Effector memory CD8-positive, alpha-beta T cell (primary cell): ENCODE data around the gene ACTR1B.
A peak's percentile ranks its signal among the peaks of the same experiment; 100 is the strongest.
"Not testable (repeated sequence)": the region's sequence is repeated elsewhere in the genome, so short reads cannot be mapped to it uniquely, and the experiment has no call there.

Experiments
- ATAC-seq: fragments of 150-1000 bp; cut with Tn5 transposase; replicated peaks from 2 replicates; pipeline ENCODE4 v1.10.0; 2021; ENCODE audit warnings: mild to moderate bottlenecking, moderate library complexity
- DNase-seq, 3 experiments: peaks; one replicate each; pipeline ENCODE4 v3.0.0; 2021
- H3K27ac Mint-ChIP-seq, 2 donors: one replicate each; pipeline ENCODE4 v1.8.0; 2022; ENCODE audit warnings: mild to moderate bottlenecking in 2 of 2, mixed read lengths in 2 of 2, moderate library complexity in 2 of 2
- H3K27me3 Mint-ChIP-seq, 2 donors: one replicate each; pipeline ENCODE4 v1.8.0; 2022; ENCODE audit warnings: mixed read lengths in 2 of 2
- H3K36me3 Mint-ChIP-seq: one replicate; pipeline ENCODE4 v1.8.0; 2022; ENCODE audit warnings: mild to moderate bottlenecking, moderate library complexity, mixed read lengths; ENCODE audit not compliant: insufficient read depth
- H3K4me1 Mint-ChIP-seq, 2 donors: one replicate each; pipeline ENCODE4 v1.8.0; 2022; ENCODE audit warnings: low read depth in 2 of 2, mixed read lengths in 2 of 2
- H3K4me3 Mint-ChIP-seq, 2 donors: one replicate each; pipeline ENCODE4 v1.8.0; 2022; ENCODE audit warnings: mild to moderate bottlenecking in 2 of 2, mixed read lengths in 2 of 2, moderate library complexity in 2 of 2
- H3K9me3 Mint-ChIP-seq, 2 donors: one replicate each; pipeline ENCODE4 v1.8.0; 2022; ENCODE audit warnings: mixed read lengths in 2 of 2

ACTR1B gene

GRCh38 chr2:97675430-97676113, 11.7 kb upstream of the ACTR1B start:
- no peaks in the 10 kb centered on the region for H3K4me1 Mint-ChIP-seq
- H3K9me3 Mint-ChIP-seq: no peaks in the 10 kb centered on the region
- H3K4me3 Mint-ChIP-seq: no peak overlapping the region
- DNase-seq: no peak
- no peak overlapping the region for H3K27ac Mint-ChIP-seq
- H3K27me3 Mint-ChIP-seq: peaks cover 0 to 9% of the 10 kb centered on the region in 2 donors
- no peaks in the 10 kb centered on the region for H3K36me3 Mint-ChIP-seq
- ATAC-seq: no peak

DNA sequence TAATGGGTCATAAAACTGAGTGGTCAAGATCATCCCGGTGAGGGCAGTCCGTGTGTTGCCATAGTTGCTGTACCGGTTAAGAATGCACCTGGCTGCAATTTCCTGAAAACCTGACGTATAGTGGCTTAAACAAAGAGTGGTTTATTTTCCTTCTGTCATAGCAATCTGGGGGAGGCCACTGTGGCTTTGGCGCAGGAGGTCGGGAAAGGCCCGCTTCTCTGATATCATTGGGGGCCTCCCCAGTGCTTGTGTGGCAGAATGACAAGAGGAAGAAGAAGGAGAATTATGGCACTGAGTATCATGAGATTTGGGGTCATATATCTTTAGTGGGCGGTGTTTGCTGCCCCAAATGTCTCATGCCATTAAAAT, 10.1 kb upstream of the ACTR1B start:
- Mint-ChIP-seq H3K36me3 (no peaks in the 10 kb centered on the region), H3K27ac (no peak overlapping the region), H3K27me3 (peaks cover 0 to 9% of the 10 kb centered on the region in 2 donors), H3K9me3 (no peaks in the 10 kb centered on the region), H3K4me3 (no peak overlapping the region), H3K4me1 (no peaks in the 10 kb centered on the region)
- ATAC-seq: no peak
- DNase-seq: no peak

DNA sequence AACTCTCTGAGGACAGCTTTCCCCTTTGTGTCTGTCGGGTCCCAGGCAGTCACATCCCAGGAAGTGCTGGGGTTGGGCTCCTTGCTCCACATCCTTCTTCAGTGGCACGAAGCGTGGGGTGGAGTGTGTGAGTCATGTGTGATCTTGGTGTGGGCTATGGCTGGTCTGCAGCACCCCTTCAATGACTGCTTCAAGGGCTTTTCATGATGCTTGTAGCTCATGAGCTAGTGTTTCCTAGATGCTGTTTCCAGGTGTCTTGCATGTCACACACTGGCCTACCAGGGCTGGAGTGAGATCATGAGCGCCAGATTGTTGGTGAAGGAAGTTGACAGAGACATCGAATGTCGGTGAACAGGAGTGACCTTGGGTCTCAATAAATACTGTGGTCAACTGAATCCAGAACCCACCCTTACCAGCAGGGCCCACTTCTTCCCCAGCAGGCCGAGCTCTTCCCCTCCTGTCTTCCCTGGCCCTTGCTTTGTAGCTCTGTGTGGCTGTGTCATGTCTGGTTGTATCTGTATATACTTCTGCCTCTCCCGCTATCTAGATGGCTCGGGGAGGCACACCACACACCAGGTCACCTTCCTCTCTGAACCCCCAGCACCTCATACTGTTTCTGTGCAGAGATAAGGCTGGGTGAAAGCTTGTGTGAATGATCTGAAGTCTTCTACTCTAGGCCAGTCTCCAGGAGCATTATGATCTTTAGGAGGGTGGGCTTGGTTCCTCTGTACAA, 9.5 kb upstream of the ACTR1B start:
- no peaks in the 10 kb centered on the region for H3K9me3 Mint-ChIP-seq
- no peak for DNase-seq
- H3K36me3 Mint-ChIP-seq: no peaks in the 10 kb centered on the region
- peaks cover 0 to 9% of the 10 kb centered on the region in 2 donors for H3K27me3 Mint-ChIP-seq
- H3K4me3 Mint-ChIP-seq: no peak overlapping the region
- no peaks in the 10 kb centered on the region for H3K4me1 Mint-ChIP-seq
- no peak for ATAC-seq
- no peak overlapping the region for H3K27ac Mint-ChIP-seq

GRCh38 chr2:97672606-97673140, 8.8 kb upstream of the ACTR1B start:
- not testable (repeated sequence) for H3K4me1 Mint-ChIP-seq

DNA sequence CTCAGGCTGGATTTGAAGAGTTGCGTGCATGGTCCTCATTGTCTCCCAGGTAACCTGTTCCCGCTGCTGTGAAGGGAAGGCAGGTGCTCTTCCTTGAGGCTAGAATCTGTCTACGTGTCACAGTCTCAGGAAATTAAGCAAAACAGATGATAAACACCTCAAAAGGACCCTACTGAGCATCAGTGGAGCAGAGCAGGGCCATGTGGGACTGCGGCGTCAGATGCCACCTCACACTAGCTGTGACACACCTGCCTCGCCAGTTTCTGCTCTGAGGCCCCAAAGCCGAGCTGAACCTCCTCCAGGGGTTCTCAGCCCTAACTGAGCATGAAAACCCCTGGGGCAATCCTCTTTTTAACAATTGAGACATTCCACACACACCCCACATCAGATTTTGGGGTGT, 7.7 kb upstream of the ACTR1B start:
- no peak for DNase-seq
- H3K27ac Mint-ChIP-seq: no peak overlapping the region
- H3K4me3 Mint-ChIP-seq: no peak overlapping the region
- no peak for ATAC-seq
- H3K27me3 Mint-ChIP-seq: peaks cover 0 to 9% of the 10 kb centered on the region in 2 donors
- H3K9me3 Mint-ChIP-seq: no peaks in the 10 kb centered on the region
- H3K4me1 Mint-ChIP-seq: no peaks in the 10 kb centered on the region
- H3K36me3 Mint-ChIP-seq: peaks cover 2% of the 10 kb centered on the region

More at GRCh38 chr2:97672606-97673140, 8.8 kb upstream of the ACTR1B start:
- not testable (repeated sequence) for ATAC-seq, H3K27ac Mint-ChIP-seq, H3K4me3 Mint-ChIP-seq, DNase-seq, H3K27me3 Mint-ChIP-seq, H3K9me3 Mint-ChIP-seq, H3K36me3 Mint-ChIP-seq

GRCh38 chr2:97670471-97670870, 6.6 kb upstream of the ACTR1B start:
- H3K4me3 Mint-ChIP-seq: no peak overlapping the region
- H3K36me3 Mint-ChIP-seq: peaks cover 8% of the 10 kb centered on the region
- no peak overlapping the region for H3K27ac Mint-ChIP-seq
- no peaks in the 10 kb centered on the region for H3K9me3 Mint-ChIP-seq
- H3K4me1 Mint-ChIP-seq: no peaks in the 10 kb centered on the region
- ATAC-seq: no peak
- peaks cover 0 to 9% of the 10 kb centered on the region in 2 donors for H3K27me3 Mint-ChIP-seq
- DNase-seq: no peak

DNA sequence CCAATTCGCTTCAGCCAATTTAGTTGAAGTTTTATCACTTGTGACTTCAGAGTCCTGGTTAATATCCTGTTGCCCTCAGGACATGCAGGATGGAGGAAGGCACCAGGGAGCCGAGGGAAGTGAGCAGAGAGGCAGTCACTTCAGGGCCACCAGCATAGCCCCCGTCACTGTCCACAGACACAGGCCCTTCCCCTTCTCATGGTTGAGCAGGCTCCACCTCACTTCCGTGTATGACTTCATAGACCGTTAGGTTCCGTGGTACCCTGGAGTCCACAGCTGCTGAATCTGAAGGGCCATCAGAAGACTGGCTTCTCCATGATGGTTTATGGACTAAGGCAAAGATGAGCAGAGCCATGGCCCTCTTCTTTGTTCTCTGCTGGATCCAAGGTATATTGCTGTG, 5.6 kb upstream of the ACTR1B start, which contains the start of gene C2orf92:
Gene C2orf92 (plus strand): TSS at position 266 of the 400 bp plus-strand sequence. CDS start 76 bp downstream, at position 342.
- no peak for DNase-seq
- H3K9me3 Mint-ChIP-seq: no peaks in the 10 kb centered on the region
- H3K4me3 Mint-ChIP-seq: no peak within 1 kb of the TSS
- ATAC-seq: no peak
- H3K36me3 Mint-ChIP-seq: peaks cover 10% of the 10 kb centered on the region
- H3K27me3 Mint-ChIP-seq: peaks cover 0 to 9% of the 10 kb centered on the region in 2 donors
- no peak within 1 kb of the TSS for H3K27ac Mint-ChIP-seq
- H3K4me1 Mint-ChIP-seq: peaks cover 0 to 4% of the 10 kb centered on the region in 2 donors

DNA sequence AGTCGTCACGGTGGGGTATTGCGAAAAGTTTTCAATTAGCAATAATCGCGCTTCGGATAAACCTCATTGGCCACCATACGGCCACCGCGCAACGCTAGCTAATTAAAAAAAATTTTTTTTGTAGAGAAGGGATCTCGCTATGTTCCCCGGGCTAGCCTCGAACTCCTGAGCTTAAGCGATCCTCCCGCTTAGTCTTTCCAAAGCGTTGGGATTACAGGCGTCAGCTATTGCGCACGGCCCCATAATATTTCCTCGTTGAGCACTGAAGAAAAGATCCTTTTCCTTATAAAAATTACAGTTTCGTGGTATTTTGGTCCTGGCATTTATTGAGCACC, 759 bp upstream of the ACTR1B start:
- Mint-ChIP-seq H3K9me3 (no peaks in the 10 kb centered on the region), H3K4me3 (peak overlapping the region; percentile 85 to 89), H3K4me1 (peaks cover 28 to 29% of the 10 kb centered on the region in 2 donors), H3K36me3 (peaks cover 28% of the 10 kb centered on the region), H3K27ac (peak overlapping the region; percentile 96 to 99), H3K27me3 (no peaks in the 10 kb centered on the region)
- ATAC-seq (no peak), DNase-seq (no peak)

- Mint-ChIP-seq H3K27me3 (no peaks in the 10 kb centered on the region), H3K9me3 (no peaks in the 10 kb centered on the region), H3K36me3 (peaks cover 37% of the 10 kb centered on the region), H3K4me1 (peaks cover 29% of the 10 kb centered on the region in 2 donors), H3K27ac (peak overlapping the region; percentile 97 to 99), H3K4me3 (peak overlapping the region; percentile 93 to 94)
- ATAC-seq (no peak), DNase-seq (no peak)
Observed at GRCh38 chr2:97663626-97663961, 250 bp downstream of the ACTR1B start.

DNA sequence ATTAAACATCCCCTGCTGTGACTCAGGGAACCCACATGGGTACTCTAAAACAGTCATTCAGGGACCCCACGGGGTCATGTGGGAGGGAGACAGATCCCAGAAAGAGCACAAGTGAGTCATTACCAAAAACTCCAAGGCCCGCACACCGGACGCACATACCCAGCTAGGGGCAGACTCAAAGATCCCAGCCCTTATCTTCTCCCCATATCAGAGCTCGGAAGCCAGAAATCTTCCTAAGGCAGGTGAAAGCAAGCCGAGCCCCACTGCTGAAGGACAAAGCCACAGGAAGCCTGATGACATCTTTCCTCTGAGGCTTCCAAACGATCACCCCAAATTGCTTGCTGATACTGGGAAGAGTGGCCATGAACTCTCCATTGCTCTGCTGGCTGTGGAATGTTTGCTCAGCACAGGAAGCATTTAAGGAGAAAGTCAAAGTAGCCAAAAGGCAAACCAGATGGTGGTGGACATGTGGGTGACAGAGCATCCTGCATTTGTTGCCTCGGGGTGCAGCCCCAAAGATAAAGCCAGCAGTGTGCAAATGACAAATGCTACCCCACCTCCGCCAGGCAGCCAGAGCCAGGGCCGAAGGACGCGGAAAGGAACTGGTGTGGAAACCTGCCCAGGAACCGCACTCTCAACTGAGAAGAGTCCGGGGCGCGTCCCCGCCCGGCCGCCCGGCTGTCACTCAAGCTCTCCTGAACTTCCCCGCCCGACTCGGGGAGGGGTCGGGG, 784 bp downstream of the ACTR1B start:
- H3K9me3 Mint-ChIP-seq: no peaks in the 10 kb centered on the region
- no peaks in the 10 kb centered on the region for H3K27me3 Mint-ChIP-seq
- H3K4me1 Mint-ChIP-seq: peaks cover 29% of the 10 kb centered on the region in 2 donors
- peaks cover 43% of the 10 kb centered on the region for H3K36me3 Mint-ChIP-seq
- H3K27ac Mint-ChIP-seq: peak overlapping the region; percentile 97
- peak; percentile 33 for ATAC-seq
- peak; percentile 46 to 49 (median 48) for DNase-seq
- H3K4me3 Mint-ChIP-seq: peak overlapping the region; percentile 93 to 94

GRCh38 chr2:97662386-97662894, 1.4 kb downstream of the ACTR1B start:
- peak in 1 of 3 experiments; percentile 35 for DNase-seq
- Mint-ChIP-seq H3K4me3 (peak overlapping the region; percentile 93 to 94), H3K4me1 (peaks cover 29 to 30% of the 10 kb centered on the region in 2 donors), H3K27ac (peak overlapping the region; percentile 97), H3K36me3 (peaks cover 49% of the 10 kb centered on the region), H3K9me3 (no peaks in the 10 kb centered on the region), H3K27me3 (no peaks in the 10 kb centered on the region)
- ATAC-seq: no peak

GRCh38 chr2:97661927-97662326, 1.9 kb downstream of the ACTR1B start:
- Mint-ChIP-seq H3K4me1 (peaks cover 29 to 31% of the 10 kb centered on the region in 2 donors), H3K27ac (peak overlapping the region; percentile 97), H3K4me3 (peak overlapping the region; percentile 93 to 94), H3K36me3 (peaks cover 50% of the 10 kb centered on the region), H3K27me3 (no peaks in the 10 kb centered on the region), H3K9me3 (no peaks in the 10 kb centered on the region)
- ATAC-seq: no peak
- DNase-seq: no peak

DNA sequence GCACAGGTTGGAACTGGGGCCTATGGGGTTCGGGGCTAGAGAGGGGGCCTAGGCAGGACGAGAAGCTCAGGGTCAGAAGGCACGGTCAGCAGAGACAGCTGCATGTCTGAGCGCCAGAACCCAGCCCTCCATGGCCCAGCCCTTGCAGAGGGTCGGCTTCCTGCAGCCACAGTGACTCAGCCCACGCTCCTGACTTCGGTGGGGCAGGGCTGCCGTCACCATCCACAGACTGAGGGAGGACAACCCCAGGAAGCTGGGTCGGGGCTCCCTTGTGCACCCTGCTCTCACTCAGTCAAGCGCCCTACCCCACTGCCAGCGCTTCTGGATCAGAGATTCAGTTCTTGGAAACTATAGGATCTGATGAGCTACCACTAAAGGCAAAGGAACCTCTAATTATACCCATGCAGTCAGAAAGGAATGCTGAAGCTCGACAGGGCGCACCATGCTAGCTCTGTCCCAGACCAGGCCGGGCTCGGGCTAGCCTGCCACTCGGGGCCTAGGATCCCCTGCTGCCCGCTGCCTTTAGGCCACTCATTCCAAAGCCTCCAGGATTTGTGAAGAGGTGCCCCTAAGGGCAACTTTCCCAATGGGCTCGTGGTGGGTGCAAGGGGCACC, 3.0 kb downstream of the ACTR1B start:
- DNase-seq (no peak), ATAC-seq (no peak)
- H3K36me3 Mint-ChIP-seq: peaks cover 48% of the 10 kb centered on the region
- H3K9me3 Mint-ChIP-seq: no peaks in the 10 kb centered on the region
- H3K27ac Mint-ChIP-seq: peak overlapping the region in 1 of 2 donors; percentile 72
- peaks cover 29 to 31% of the 10 kb centered on the region in 2 donors for H3K4me1 Mint-ChIP-seq
- H3K27me3 Mint-ChIP-seq: no peaks in the 10 kb centered on the region
- H3K4me3 Mint-ChIP-seq: no peak overlapping the region
